Neural cell (in vitro differentiated cells): ENCODE data around the gene LCE1D.

Experiments
- CTCF ChIP-seq: fragments of 450-650 bp; IDR thresholded peaks from 2 replicates; pipeline ENCODE4 v1.5.1; 2014; ENCODE audit warnings: antibody characterized with exemption, mild to moderate bottlenecking, moderate library complexity; ENCODE audit not compliant: poor library complexity, severe bottlenecking
- MXI1 ChIP-seq: fragments of 450-650 bp; conservative IDR thresholded peaks from 2 replicates; pipeline ENCODE4 v1.6.1; 2014; ENCODE audit warnings: antibody characterized with exemption, mild to moderate bottlenecking; ENCODE audit not compliant: poor library complexity, severe bottlenecking
- POLR2AphosphoS5 ChIP-seq: IDR thresholded peaks from 2 replicates; pipeline ENCODE4 v1.6.1; 2012
- RAD21 ChIP-seq: fragments of 450-650 bp; conservative IDR thresholded peaks from 2 replicates; pipeline ENCODE4 v1.6.1; 2014; ENCODE audit warnings: antibody characterized with exemption, mild to moderate bottlenecking, moderate library complexity
- SMC3 ChIP-seq: fragments of 450-650 bp; conservative IDR thresholded peaks from 2 replicates; pipeline ENCODE4 v1.6.1; 2014; ENCODE audit warnings: antibody characterized with exemption, mild to moderate bottlenecking, moderate library complexity; ENCODE audit not compliant: poor library complexity

- TF ChIP-seq CTCF = no peak
- no peak for TF ChIP-seq MXI1
- no peak for TF ChIP-seq POLR2AphosphoS5
- no peak for TF ChIP-seq RAD21
- no peak for TF ChIP-seq SMC3
Measured at GRCh38 chr1:152774875-152775274, 21.6 kb upstream of the LCE1D start, which contains the start of gene LCE1F.
